BLaER1 treated with 17β-estradiol and CSF1 and Interleukin-3, amounts not matched to agents 10 nM and 100 nM (cell line): Measurements from ENCODE around the gene SPIB.
"Not testable (repeated sequence)": the region's sequence is repeated elsewhere in the genome, so short reads cannot be mapped to it uniquely, and the experiment has no call there.

Experiments
- H3K27ac ChIP-seq, 11 experiments: shearing (Covaris generic); formaldehyde crosslinking; 2 replicates each; pipeline ENCODE4 v1.8.1; 2022
- H3K27me3 ChIP-seq, 11 experiments: shearing (Covaris generic); formaldehyde crosslinking; 2 replicates each; pipeline ENCODE4 v1.8.1; 2022
- H3K36me3 ChIP-seq, 11 experiments: shearing (Covaris generic); formaldehyde crosslinking; 2 replicates each; pipeline ENCODE4 v1.8.1; 2022
- H3K4me1 ChIP-seq, 10 experiments: shearing (Covaris generic); formaldehyde crosslinking; 2 replicates each; pipeline ENCODE4 v1.8.1; 2022
- H3K4me2 ChIP-seq, 11 experiments: shearing (Covaris generic); formaldehyde crosslinking; 2 replicates each; pipeline ENCODE4 v1.8.1; 2022
- H3K4me3 ChIP-seq, 10 experiments: shearing (Covaris generic); formaldehyde crosslinking; 2 replicates each; pipeline ENCODE4 v1.8.1; 2022
- H3K9ac ChIP-seq, 11 experiments: shearing (Covaris generic); formaldehyde crosslinking; 2 replicates each; pipeline ENCODE4 v1.8.1; 2022
- H3K9me3 ChIP-seq, 11 experiments: shearing (Covaris generic); formaldehyde crosslinking; replicated peaks in 1 of 11; 2 replicates each; pipeline ENCODE4 v1.8.1; 2022
- H4K20me1 ChIP-seq, 11 experiments: shearing (Covaris generic); formaldehyde crosslinking; 2 replicates each; pipeline ENCODE4 v1.8.1; 2022
- Cebpa-rat ChIP-seq, 11 experiments: shearing (Covaris generic); IDR thresholded peaks; 2 replicates each; pipeline ENCODE4 v1.8.1; 2022

SPIB gene

DNA sequence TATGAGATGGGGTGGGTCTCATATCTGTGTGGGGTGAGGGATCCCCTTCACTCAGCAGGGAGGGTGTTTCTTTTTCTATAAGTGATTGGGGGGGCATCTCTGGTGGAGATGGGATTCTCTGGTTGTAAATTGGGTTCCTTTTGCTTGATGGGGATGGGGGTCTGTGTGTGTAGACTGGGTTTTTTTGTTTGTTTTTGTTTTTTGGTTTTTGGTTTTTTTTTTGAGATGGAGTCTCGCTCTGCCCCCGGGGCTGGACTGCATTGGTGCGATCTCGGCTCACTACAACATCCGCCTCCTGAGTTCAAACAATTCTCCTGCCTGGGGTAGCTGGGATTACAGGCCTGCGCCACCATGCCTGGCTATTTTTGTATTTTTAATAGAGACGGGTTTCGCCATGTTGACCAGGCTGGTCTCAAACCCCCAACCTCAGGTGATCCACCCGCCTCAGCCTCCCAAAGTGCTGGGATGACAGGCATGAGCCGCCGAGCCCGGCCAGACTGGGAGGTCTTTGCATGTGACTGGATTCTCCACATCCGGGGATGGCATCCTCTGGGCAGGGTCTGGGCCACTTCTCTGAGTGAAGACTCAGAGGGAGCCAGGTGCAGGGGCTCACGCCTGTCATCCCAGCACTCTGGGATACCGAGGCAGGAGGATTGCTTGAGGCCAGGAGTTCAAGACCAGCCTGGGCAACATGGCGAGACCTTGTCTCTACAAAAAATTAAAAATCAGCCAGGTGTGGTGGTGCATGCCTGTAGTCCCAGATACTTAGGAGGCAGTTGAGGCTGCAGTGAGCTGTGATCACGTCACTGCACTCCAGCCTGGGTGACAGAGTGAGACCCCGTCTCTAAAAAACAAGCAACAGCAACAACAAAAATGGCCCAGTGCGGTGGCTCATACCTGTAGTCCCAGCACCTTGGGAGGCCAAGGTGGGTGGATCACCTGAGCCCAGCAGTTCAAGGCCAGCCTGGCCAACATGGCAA lies 14.8 kb downstream of the SPIB start:
- no peak for TF ChIP-seq Cebpa-rat (IDR thresholded peaks at IDR 0.05)
- Histone ChIP-seq H3K4me3 (peak overlapping the region in 9 of 10 experiments; percentile 33 to 77 (median 66); a peak in 14 of 20 replicates), H4K20me1 (peaks cover 0 to 8% (median 0%) of the 10 kb centered on the region in 11 experiments; a peak in 2 of 22 replicates), H3K4me2 (peak overlapping the region; percentile 82 to 99 (median 98)), H3K27ac (peak overlapping the region in 10 of 11 experiments; percentile 23 to 89 (median 82); a peak in 18 of 22 replicates), H3K9ac (peak overlapping the region in 10 of 11 experiments; percentile 73 to 87 (median 82); a peak in 18 of 22 replicates), H3K27me3 (peaks cover 0 to 23% (median 0%) of the 10 kb centered on the region in 11 experiments; a peak in 3 of 22 replicates), H3K36me3 (peaks cover 0 to 7% (median 0%) of the 10 kb centered on the region in 11 experiments; a peak in 1 of 22 replicates), H3K9me3 (no peaks in the 10 kb centered on the region), H3K4me1 (peaks cover 49 to 81% (median 75%) of the 10 kb centered on the region in 10 experiments)

DNA sequence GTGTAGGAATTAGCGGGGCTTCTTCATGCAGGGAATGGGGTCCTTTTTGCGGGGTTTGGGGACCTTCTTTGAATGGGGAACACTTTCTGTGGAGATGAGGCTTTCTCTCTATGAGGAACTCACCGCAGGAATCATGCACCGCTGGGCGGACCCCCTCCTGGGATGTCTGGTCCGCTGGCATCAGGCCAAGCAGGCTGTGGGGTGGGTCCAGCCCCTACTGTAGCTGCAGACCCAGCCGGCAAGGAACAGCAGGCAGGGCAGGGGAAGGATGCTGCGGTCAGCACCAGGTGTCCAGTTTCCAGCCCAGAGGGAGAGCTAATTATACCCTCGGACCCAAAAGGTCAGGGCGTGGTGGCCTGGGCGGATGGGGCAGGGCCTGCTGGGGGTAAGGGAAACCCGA lies 15.8 kb downstream of the SPIB start:
- H4K20me1 ChIP-seq = peaks cover 0 to 8% (median 0%) of the 10 kb centered on the region in 11 experiments; a peak in 2 of 22 replicates
- H3K9me3 ChIP-seq = no peaks in the 10 kb centered on the region
- H3K27ac ChIP-seq = peak overlapping the region in 8 of 11 experiments; percentile 59 to 89 (median 82); a peak in 18 of 22 replicates
- H3K9ac ChIP-seq = peak overlapping the region in 9 of 11 experiments; percentile 21 to 82 (median 75); a peak in 15 of 22 replicates
- peaks cover 43 to 71% (median 64%) of the 10 kb centered on the region in 10 experiments for H3K4me1 ChIP-seq
- H3K36me3 ChIP-seq = no peaks in the 10 kb centered on the region
- peaks cover 0 to 23% (median 0%) of the 10 kb centered on the region in 11 experiments; a peak in 3 of 22 replicates for H3K27me3 ChIP-seq
- peak overlapping the region; percentile 82 to 99 (median 98) for H3K4me2 ChIP-seq
- no peak for TF ChIP-seq Cebpa-rat (IDR thresholded peaks at IDR 0.05)
- peak overlapping the region in 8 of 10 experiments; percentile 28 to 57 (median 44); a peak in 11 of 20 replicates for H3K4me3 ChIP-seq

DNA sequence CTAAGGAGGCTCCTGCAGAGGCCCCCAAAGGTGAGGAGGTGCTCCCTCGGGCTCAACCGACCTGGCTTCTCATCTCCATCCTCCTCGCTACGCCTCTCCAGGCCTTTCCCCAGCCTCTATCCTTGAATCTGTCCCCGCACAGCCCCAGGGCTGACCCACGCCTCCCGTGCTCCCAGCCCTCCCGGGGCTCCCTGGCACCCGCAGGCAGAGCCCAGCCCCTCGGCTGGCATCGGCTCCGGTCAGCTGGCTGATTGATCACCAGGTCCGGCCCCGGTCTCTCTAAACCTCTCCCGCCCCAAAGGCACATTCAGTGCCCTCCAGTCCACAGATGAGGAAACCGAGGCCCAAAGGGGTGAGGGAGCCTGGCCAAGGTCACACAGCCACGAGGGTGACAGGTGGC lies 16.5 kb downstream of the SPIB start:
- Histone ChIP-seq H3K9ac (peak overlapping the region in 9 of 11 experiments; percentile 31 to 82 (median 62); a peak in 14 of 22 replicates), H3K4me3 (peak overlapping the region in 4 of 10 experiments; percentile 3 to 48 (median 35); a peak in 5 of 20 replicates), H3K9me3 (no peaks in the 10 kb centered on the region), H3K36me3 (no peaks in the 10 kb centered on the region), H3K4me2 (peak overlapping the region; percentile 2 to 99 (median 93); a peak in 21 of 22 replicates), H3K27me3 (peaks cover 0 to 23% (median 0%) of the 10 kb centered on the region in 11 experiments; a peak in 3 of 22 replicates), H4K20me1 (peaks cover 0 to 8% (median 0%) of the 10 kb centered on the region in 11 experiments; a peak in 2 of 22 replicates), H3K4me1 (peaks cover 43 to 64% (median 57%) of the 10 kb centered on the region in 10 experiments), H3K27ac (peak overlapping the region in 9 of 11 experiments; percentile 10 to 87 (median 78); a peak in 15 of 22 replicates)
- TF ChIP-seq Cebpa-rat (IDR thresholded peaks at IDR 0.05) = no peak

DNA sequence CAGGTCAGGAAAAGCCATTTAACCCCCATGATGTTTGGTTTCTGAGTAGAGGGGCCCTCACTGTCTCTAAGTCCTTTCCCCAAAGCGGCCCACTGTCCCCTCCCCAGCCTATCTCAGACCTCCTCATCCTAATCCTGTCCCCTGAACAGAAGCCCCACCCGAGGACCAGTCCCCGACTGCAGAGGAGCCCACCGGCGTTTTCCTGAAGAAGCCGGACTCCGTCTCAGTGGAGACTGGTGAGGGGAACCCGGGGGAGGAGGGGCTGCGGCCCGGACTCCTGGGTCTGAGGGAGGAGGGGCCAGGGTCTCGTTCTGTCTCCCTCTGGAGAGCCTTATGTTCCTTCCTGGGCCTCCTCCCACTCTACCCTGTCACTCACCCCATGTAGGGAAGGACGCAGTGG lies 16.9 kb downstream of the SPIB start:
- H3K4me2 ChIP-seq = peak overlapping the region; percentile 2 to 99 (median 93); a peak in 21 of 22 replicates

DNA sequence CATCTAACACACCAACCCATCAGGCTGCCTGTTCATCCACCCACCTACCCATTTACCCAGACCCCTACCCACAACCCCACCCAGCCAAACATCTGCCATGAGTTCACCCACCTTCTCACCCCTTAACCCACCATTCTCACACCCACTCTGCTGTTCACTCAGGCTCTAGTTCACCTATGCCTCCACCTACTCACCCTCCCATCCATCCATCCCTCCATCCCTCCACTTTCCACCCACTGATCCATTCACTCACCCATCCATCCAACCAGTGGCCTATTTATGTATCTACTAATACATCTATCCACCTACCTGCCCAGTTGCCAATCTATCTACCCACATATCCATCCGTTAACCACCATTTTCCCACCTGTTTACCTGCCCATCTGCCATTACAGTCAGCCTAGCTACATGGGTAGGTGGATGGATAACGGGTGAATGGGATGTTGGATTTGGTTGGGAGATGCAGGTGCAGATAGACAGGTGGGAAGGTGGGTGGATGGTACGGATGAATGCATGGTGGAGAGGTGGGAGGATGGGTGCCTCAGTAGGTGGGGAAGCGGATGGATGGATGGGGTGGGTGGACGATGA lies 19.2 kb downstream of the SPIB start:
- no peak overlapping the region for H3K4me3 ChIP-seq
- no peaks in the 10 kb centered on the region for H3K9me3 ChIP-seq

More for the DNA sequence above, 16.9 kb downstream of the SPIB start:
- Histone ChIP-seq H3K27ac (peak overlapping the region in 8 of 11 experiments; percentile 33 to 87 (median 80); a peak in 13 of 22 replicates), H4K20me1 (peaks cover 0 to 8% (median 0%) of the 10 kb centered on the region in 11 experiments; a peak in 2 of 22 replicates), H3K27me3 (peaks cover 0 to 23% (median 0%) of the 10 kb centered on the region in 11 experiments; a peak in 3 of 22 replicates), H3K4me1 (peaks cover 42 to 60% (median 53%) of the 10 kb centered on the region in 10 experiments), H3K9me3 (no peaks in the 10 kb centered on the region), H3K9ac (peak overlapping the region in 9 of 11 experiments; percentile 31 to 82 (median 62); a peak in 13 of 22 replicates), H3K36me3 (no peaks in the 10 kb centered on the region), H3K4me3 (peak overlapping the region in 2 of 10 experiments; percentile 3 to 48; a peak in 1 of 20 replicates)
- no peak for TF ChIP-seq Cebpa-rat (IDR thresholded peaks at IDR 0.05)

DNA sequence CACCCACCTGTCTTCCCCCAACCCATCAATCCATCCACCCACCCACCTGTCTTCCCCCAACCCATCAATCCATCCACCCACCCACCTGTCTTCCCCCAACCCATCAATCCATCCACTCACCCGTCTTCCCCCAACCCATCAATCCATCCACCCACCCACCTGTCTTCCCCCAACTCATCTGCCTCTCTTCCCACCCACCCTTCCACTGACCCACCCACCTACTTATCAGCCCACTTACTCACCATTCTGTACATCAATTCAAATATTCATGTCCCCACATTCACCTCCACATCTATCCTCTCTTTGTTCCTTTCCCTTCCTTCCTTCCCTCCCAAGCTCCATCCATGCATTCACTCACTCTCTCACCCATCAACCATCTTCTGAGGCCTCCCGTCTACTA lies 20.4 kb downstream of the SPIB start:
- H3K9ac ChIP-seq, H3K9me3 ChIP-seq, H3K27me3 ChIP-seq, H3K27ac ChIP-seq, H3K4me2 ChIP-seq, H3K4me3 ChIP-seq, H3K36me3 ChIP-seq, H4K20me1 ChIP-seq: not testable (repeated sequence)
- peaks cover 16 to 29% (median 26%) of the 10 kb centered on the region in 10 experiments for H3K4me1 ChIP-seq

More for the DNA sequence above, 19.2 kb downstream of the SPIB start:
- H4K20me1 ChIP-seq = peaks cover 0 to 3% (median 0%) of the 10 kb centered on the region in 11 experiments; a peak in 2 of 22 replicates
- no peaks in the 10 kb centered on the region for H3K36me3 ChIP-seq
- H3K9ac ChIP-seq = no peak overlapping the region
- no peak overlapping the region for H3K27ac ChIP-seq
- TF ChIP-seq Cebpa-rat (IDR thresholded peaks at IDR 0.05) = no peak
- no peak overlapping the region for H3K4me2 ChIP-seq
- peaks cover 28 to 41% (median 37%) of the 10 kb centered on the region in 10 experiments for H3K4me1 ChIP-seq
- peaks cover 0 to 17% (median 0%) of the 10 kb centered on the region in 11 experiments; a peak in 3 of 22 replicates for H3K27me3 ChIP-seq

DNA sequence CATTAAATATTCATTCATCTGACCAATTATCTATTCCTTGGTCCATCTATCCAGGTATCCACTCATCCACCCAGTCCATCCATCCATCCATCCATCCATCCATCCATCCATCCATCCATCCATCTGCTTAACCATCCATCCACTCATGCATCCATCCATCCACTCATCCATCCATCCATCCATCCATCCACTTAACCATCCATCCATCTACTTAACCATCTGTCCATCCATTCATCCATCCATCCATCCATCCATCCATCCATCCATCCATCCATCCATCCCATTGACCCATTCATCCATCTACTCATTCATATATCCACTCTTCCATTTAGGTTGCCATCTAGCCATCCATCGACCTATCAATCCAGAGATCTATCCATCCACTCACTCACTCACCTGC lies 25.3 kb downstream of the SPIB start:
- Histone ChIP-seq H3K27me3 (no peaks in the 10 kb centered on the region), H3K4me2 (no peak overlapping the region), H3K9me3 (peaks cover 0 to 12% (median 0%) of the 10 kb centered on the region in 11 experiments; a peak in 6 of 22 replicates), H3K4me3 (no peak overlapping the region), H4K20me1 (no peaks in the 10 kb centered on the region), H3K4me1 (peaks cover 0 to 4% (median 0%) of the 10 kb centered on the region in 10 experiments; a peak in 1 of 20 replicates), H3K9ac (no peak overlapping the region), H3K36me3 (no peaks in the 10 kb centered on the region), H3K27ac (no peak overlapping the region)
- no peak for TF ChIP-seq Cebpa-rat (IDR thresholded peaks at IDR 0.05)

DNA sequence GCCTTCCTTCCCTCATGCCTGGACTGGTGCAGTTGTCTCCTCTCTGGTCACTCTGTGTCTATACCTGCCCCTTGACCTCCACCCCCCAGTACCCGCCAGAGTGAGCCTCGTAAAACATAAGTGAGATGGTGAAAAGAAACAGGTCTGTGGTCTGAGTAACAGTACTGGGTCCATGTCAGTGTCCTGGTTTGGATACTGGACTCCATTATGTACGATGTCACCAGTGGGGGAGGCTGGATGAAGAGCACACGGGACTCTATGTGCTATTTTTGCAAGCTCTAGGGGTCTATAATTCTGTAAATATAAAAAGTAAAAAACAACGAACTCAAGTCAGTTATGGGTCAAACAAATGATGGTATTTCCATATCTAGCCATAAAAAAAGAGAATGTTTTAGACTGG lies 28.3 kb downstream of the SPIB start:
- no peak overlapping the region for H3K4me3 ChIP-seq
- H3K27ac ChIP-seq = no peak overlapping the region
- H3K36me3 ChIP-seq = no peaks in the 10 kb centered on the region
- H3K4me1 ChIP-seq = peaks cover 0 to 8% (median 6%) of the 10 kb centered on the region in 10 experiments; a peak in 8 of 20 replicates
- H3K27me3 ChIP-seq = no peaks in the 10 kb centered on the region
- no peaks in the 10 kb centered on the region for H4K20me1 ChIP-seq
- no peak overlapping the region for H3K9ac ChIP-seq
- TF ChIP-seq Cebpa-rat (IDR thresholded peaks at IDR 0.05) = no peak
- no peak overlapping the region for H3K4me2 ChIP-seq
- H3K9me3 ChIP-seq = peaks cover 0 to 12% (median 0%) of the 10 kb centered on the region in 11 experiments; a peak in 6 of 22 replicates
